Nephron progenitor cell (in vitro differentiated cells): ENCODE measurements around the gene CEBPG.

ENCODE experiments used
- DNase-seq: peaks from one replicate; pipeline ENCODE4 v3.0.0; 2021
- H3K27ac Mint-ChIP-seq: 2 replicates; pipeline ENCODE4 v1.8.0; 2021; ENCODE audit warnings: mild to moderate bottlenecking, moderate library complexity, mixed read lengths
- H3K27me3 Mint-ChIP-seq: 2 replicates; pipeline ENCODE4 v1.8.0; 2021; ENCODE audit warnings: mild to moderate bottlenecking, low read depth, mixed read lengths; ENCODE audit not compliant: poor library complexity
- H3K36me3 Mint-ChIP-seq: 2 replicates; pipeline ENCODE4 v1.8.0; 2021; ENCODE audit warnings: low read depth, mixed read lengths
- H3K4me1 Mint-ChIP-seq: 2 replicates; pipeline ENCODE4 v1.8.0; 2021; ENCODE audit warnings: mixed read lengths
- H3K4me3 Mint-ChIP-seq: 2 replicates; pipeline ENCODE4 v1.8.0; 2021; ENCODE audit warnings: mild to moderate bottlenecking, moderate library complexity, mixed read lengths
- H3K9me3 Mint-ChIP-seq: 2 replicates; pipeline ENCODE4 v1.8.0; 2021; ENCODE audit warnings: mild to moderate bottlenecking, moderate library complexity, mixed read lengths
- TF ChIP-seq, protein P1 (sequence below): fragments of 200-600 bp; sonication (generic); IDR thresholded peaks from 2 replicates; pipeline ENCODE4 v1.5.0; 2021; ENCODE audit warnings: antibody characterized with exemption

Gene CEBPG

GRCh38 chr19:33394723-33395560 lies 21.4 kb downstream of the CEBPG start:
- Mint-ChIP-seq H3K27me3 (peaks cover 3% of the 10 kb centered on the region), H3K36me3 (no peaks in the 10 kb centered on the region), H3K4me3 (no peak overlapping the region), H3K9me3 (no peaks in the 10 kb centered on the region), H3K27ac (no peak overlapping the region), H3K4me1 (peaks cover 30% of the 10 kb centered on the region)
- TF ChIP-seq, protein P1, sequence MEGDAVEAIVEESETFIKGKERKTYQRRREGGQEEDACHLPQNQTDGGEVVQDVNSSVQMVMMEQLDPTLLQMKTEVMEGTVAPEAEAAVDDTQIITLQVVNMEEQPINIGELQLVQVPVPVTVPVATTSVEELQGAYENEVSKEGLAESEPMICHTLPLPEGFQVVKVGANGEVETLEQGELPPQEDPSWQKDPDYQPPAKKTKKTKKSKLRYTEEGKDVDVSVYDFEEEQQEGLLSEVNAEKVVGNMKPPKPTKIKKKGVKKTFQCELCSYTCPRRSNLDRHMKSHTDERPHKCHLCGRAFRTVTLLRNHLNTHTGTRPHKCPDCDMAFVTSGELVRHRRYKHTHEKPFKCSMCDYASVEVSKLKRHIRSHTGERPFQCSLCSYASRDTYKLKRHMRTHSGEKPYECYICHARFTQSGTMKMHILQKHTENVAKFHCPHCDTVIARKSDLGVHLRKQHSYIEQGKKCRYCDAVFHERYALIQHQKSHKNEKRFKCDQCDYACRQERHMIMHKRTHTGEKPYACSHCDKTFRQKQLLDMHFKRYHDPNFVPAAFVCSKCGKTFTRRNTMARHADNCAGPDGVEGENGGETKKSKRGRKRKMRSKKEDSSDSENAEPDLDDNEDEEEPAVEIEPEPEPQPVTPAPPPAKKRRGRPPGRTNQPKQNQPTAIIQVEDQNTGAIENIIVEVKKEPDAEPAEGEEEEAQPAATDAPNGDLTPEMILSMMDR: no peak
- no peak for DNase-seq

DNA sequence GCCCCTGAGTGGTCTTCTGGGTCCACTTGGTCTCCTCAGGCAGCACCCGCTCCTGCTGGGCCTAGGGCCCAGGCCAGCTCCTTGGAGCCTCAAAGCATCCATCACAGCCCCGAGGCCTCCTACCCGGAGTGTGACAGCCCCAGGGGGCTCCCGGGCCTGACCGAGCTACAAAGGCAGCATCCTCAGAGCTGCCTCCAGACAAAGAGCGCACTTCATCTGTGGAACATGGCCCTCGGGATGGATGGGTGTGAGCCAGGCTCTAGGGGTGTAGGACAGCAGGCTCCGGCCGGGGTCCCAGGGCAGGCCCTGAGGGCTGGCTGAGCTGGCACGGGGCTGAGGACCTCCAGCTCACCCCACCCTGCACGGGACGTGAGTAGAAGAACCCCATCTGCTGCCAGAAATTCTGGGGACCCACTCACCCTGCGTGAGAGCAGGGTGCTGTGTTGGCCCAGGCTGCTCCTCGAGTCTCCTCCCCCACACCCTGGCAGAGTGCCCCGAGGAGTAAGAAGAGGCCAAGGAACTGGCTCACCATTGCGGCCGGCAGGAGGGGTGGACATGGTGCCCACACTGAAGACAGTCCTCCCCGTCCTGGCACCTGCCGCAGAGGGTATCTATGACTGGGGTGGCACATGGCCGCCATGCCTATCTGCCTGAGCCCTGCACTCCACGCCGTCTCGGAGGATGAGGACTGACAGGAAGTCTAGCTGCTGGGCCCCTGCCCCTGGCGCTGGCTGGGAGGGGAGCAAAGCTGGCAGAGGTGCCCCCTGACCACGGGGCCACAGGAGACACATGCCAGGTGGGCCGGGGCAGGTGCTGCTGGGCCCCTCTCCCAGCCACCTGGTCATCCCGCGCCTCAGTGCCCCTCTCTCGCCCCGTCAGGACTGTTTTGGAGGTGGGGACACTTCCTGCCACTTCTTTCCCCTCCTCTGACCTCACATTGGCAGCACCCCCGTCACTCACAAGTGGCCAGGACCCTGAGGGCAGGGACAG lies 22.3 kb downstream of the CEBPG start:
- Mint-ChIP-seq H3K4me1 (peaks cover 30% of the 10 kb centered on the region), H3K4me3 (no peak overlapping the region), H3K27ac (peak overlapping the region; percentile 91), H3K27me3 (peaks cover 3% of the 10 kb centered on the region), H3K9me3 (no peaks in the 10 kb centered on the region), H3K36me3 (no peaks in the 10 kb centered on the region)
- no peak for DNase-seq
- TF ChIP-seq, protein P1: no peak

DNA sequence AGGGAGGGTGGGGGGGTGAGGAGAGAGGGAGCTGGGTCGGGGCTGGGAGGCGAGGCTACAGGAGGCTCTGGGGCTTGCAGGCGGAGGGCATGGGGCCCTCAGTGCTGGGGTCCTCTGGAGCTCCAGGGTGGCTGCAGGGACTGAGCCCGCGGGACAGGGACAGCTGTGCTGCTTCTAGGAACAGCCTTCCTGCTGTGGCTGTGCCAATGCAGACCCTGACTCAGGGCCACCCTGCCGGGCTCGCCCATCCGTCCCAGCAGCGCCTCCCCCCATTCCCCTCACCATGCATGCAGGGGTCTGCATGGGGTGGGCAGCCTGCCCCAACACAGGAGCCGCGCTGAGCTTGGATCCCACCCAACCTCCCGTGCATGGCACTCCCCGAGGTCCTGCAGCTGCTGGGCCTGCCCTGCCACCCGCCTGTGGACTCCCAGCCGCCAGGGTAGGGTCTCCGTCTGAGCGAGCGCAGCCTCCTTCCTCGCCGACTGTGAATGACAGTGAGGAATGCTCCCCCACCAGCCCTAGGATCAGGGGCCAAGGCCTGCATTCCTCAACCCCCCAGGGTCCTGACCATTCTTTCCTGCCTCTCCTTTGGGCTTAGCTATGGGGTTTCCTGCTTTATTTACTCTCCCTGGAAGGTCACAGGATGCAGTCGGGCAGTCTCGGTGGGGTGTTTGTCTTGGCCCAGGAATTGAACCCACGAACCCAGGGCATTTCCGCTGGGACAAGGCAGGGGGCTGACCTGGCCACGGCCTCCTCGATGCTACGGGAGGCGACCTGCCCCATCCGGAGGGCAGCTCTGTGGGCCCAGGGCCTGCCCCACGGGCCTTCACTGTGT lies 23.4 kb downstream of the CEBPG start:
- Mint-ChIP-seq H3K27me3 (peaks cover 3% of the 10 kb centered on the region), H3K4me3 (no peak overlapping the region), H3K9me3 (no peaks in the 10 kb centered on the region), H3K27ac (no peak overlapping the region), H3K36me3 (no peaks in the 10 kb centered on the region), H3K4me1 (peaks cover 30% of the 10 kb centered on the region)
- TF ChIP-seq, protein P1: no peak
- peak; percentile 58 for DNase-seq

GRCh38 chr19:33397536-33398360 lies 24.2 kb downstream of the CEBPG start:
- DNase-seq: peak; percentile 56
- H3K27me3 Mint-ChIP-seq: peaks cover 3% of the 10 kb centered on the region
- peaks cover 30% of the 10 kb centered on the region for H3K4me1 Mint-ChIP-seq
- no peak overlapping the region for H3K4me3 Mint-ChIP-seq
- H3K36me3 Mint-ChIP-seq: no peaks in the 10 kb centered on the region
- H3K9me3 Mint-ChIP-seq: no peaks in the 10 kb centered on the region
- H3K27ac Mint-ChIP-seq: no peak overlapping the region
- TF ChIP-seq, protein P1: peak; percentile 51
